PC-9 (cell line): ENCODE results near the gene SPRED2. TPM values are rescaled to one million over a fixed set of nuclear protein-coding genes. Genes with fewer than 3 reads are reported as not detected.
A peak's percentile ranks its signal among the peaks of the same experiment; 100 is the strongest.

Experiments
- BruUV-seq: library from RNA; stranded (reverse); fragments of 400-500 nt; replicated peaks from 2 replicates; lab custom pipeline; 2021; lab: Mats Ljungman, UMichigan
- CTCF ChIA-PET: fragments of 300-600 bp; sonication (Branson Sonifier 250); formaldehyde crosslinking; loops from one replicate; lab custom pipeline; 2022; ENCODE audit warnings: antibody characterized with exemption; lab: Charles Lee
- POLR2A ChIA-PET: fragments of 300-600 bp; sonication (Branson Sonifier 250); formaldehyde crosslinking; loops from one replicate; lab custom pipeline; 2022; ENCODE audit warnings: antibody characterized with exemption; ENCODE audit not compliant: unreplicated experiment; lab: Charles Lee
- DNase-seq, 2 experiments: peaks; one replicate each; pipeline versions ENCODE4 v3.0.0 to v3.0.0-alpha.2; 2015 to 2022; ENCODE audit warnings: mixed read lengths in 1 of 2
- H2AFZ ChIP-seq: fragments of 200-600 bp; sonication (generic); 2 replicates; pipeline ENCODE4 v1.8.1; 2017; ENCODE audit warnings: antibody characterized with exemption
- H3F3A ChIP-seq: fragments of 200-600 bp; sonication (generic); 2 replicates; pipeline ENCODE4 v1.8.1; 2017; ENCODE audit warnings: antibody characterized with exemption, mild to moderate bottlenecking, low read depth; ENCODE audit not compliant: insufficient read depth
- H3K27ac ChIP-seq: fragments of 200-600 bp; sonication (generic); 2 replicates; pipeline ENCODE4 v1.6.1; 2016; ENCODE audit warnings: mixed run types
- H3K27me3 ChIP-seq: fragments of 200-600 bp; sonication (generic); 2 replicates; pipeline ENCODE4 v1.6.1; 2016; ENCODE audit warnings: low read depth, mixed run types; ENCODE audit not compliant: insufficient read depth
- H3K36me3 ChIP-seq: fragments of 200-600 bp; sonication (generic); 2 replicates; pipeline ENCODE4 v1.6.1; 2016; ENCODE audit warnings: low read depth, mixed run types
- H3K4me1 ChIP-seq: fragments of 200-600 bp; sonication (generic); replicated peaks from 2 replicates; pipeline ENCODE4 v1.6.1; 2016; ENCODE audit warnings: mixed run types; ENCODE audit not compliant: insufficient read depth
- H3K4me2 ChIP-seq: fragments of 200-600 bp; sonication (generic); 2 replicates; pipeline ENCODE4 v1.6.1; 2017; ENCODE audit warnings: mixed run types
- H3K4me3 ChIP-seq: fragments of 200-600 bp; sonication (generic); 2 replicates; pipeline ENCODE4 v1.6.1; 2016; ENCODE audit warnings: mixed run types
- H3K79me2 ChIP-seq: fragments of 200-600 bp; sonication (generic); 2 replicates; pipeline ENCODE4 v1.6.1; 2017; ENCODE audit warnings: low read depth, mixed run types
- H3K9me2 ChIP-seq: fragments of 200-600 bp; sonication (generic); 2 replicates; pipeline ENCODE4 v1.8.1; 2017; ENCODE audit warnings: mild to moderate bottlenecking; ENCODE audit not compliant: insufficient read depth
- H3K9me3 ChIP-seq: fragments of 200-600 bp; sonication (generic); 2 replicates; pipeline ENCODE4 v1.8.1; 2016; ENCODE audit warnings: low read depth; ENCODE audit not compliant: insufficient read depth
- H4K20me1 ChIP-seq: fragments of 200-600 bp; sonication (generic); 2 replicates; pipeline ENCODE4 v1.8.1; 2017; ENCODE audit not compliant: insufficient read depth
- EZH2 ChIP-seq: fragments of 200-600 bp; sonication (generic); IDR thresholded peaks from 2 replicates; pipeline ENCODE4 v1.8.0; 2017; ENCODE audit warnings: antibody characterized with exemption, low read depth
- intact Hi-C: fragments of 100-400 bp; cut with micrococcal nuclease; formaldehyde crosslinking; loops from one replicate; pipeline ENCODE4 v1.10.0; 2022; ENCODE audit not compliant: unreplicated experiment
- total RNA-seq: library from RNA; stranded (reverse); gene quantifications from 2 replicates; pipeline ENCODE4 v1.2.3, GENCODE V29; 2021
- TF ChIP-seq, protein P1 (sequence below): fragments of 200-600 bp; sonication (generic); conservative IDR thresholded peaks from 2 replicates; pipeline ENCODE4 v1.6.1; 2017; ENCODE audit warnings: mixed run types, antibody characterized with exemption, mild to moderate bottlenecking, moderate library complexity

Gene SPRED2
- total RNA-seq, 1 experiment from 2014 or later: 33.6 TPM

DNA sequence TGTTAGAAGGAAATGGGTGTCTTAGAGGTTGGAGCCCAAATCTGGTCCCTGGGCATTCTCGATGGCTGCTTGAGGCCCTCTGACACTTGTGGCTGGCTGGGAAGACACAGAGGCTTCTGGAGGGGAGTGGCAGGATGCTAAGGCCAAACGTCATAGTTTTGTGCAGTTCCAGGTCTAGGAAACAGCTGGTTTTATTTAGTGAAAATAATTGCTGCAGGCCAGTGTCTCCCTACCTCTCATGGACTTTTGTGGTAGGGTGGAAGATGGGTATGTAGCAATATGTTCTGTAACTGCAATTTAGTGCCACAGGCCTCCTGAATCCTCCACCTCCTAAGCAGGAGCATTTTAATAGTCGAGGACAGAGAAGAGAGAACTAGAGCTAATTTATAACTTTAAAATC, 32.2 kb upstream of the SPRED2 start:
- DNase-seq: no peak
- H3K9me2 ChIP-seq: no peaks in the 10 kb centered on the region
- H3K79me2 ChIP-seq: no peaks in the 10 kb centered on the region
- CTCF ChIA-PET: no interaction called here
- POLR2A ChIA-PET: no interaction called here
- no peaks in the 10 kb centered on the region for H3K36me3 ChIP-seq
- intact Hi-C loops: no loop called here
- H3K4me2 ChIP-seq: no peak overlapping the region
- no peaks in the 10 kb centered on the region for H3F3A ChIP-seq
- H2AFZ ChIP-seq: no peak overlapping the region
- no peak overlapping the region for H3K4me3 ChIP-seq
- no TSS peak for BruUV-seq
- H3K27ac ChIP-seq: no peak overlapping the region
- TF ChIP-seq EZH2: no peak
- TF ChIP-seq, protein P1, sequence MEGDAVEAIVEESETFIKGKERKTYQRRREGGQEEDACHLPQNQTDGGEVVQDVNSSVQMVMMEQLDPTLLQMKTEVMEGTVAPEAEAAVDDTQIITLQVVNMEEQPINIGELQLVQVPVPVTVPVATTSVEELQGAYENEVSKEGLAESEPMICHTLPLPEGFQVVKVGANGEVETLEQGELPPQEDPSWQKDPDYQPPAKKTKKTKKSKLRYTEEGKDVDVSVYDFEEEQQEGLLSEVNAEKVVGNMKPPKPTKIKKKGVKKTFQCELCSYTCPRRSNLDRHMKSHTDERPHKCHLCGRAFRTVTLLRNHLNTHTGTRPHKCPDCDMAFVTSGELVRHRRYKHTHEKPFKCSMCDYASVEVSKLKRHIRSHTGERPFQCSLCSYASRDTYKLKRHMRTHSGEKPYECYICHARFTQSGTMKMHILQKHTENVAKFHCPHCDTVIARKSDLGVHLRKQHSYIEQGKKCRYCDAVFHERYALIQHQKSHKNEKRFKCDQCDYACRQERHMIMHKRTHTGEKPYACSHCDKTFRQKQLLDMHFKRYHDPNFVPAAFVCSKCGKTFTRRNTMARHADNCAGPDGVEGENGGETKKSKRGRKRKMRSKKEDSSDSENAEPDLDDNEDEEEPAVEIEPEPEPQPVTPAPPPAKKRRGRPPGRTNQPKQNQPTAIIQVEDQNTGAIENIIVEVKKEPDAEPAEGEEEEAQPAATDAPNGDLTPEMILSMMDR: no peak
- H3K9me3 ChIP-seq: 0 out of 2 replicates have a peak, but pooled peaks cover 10% of the 10 kb centered on the region
- H4K20me1 ChIP-seq: no peaks in the 10 kb centered on the region
- H3K4me1 ChIP-seq: no peaks in the 10 kb centered on the region
- no peaks in the 10 kb centered on the region for H3K27me3 ChIP-seq

DNA sequence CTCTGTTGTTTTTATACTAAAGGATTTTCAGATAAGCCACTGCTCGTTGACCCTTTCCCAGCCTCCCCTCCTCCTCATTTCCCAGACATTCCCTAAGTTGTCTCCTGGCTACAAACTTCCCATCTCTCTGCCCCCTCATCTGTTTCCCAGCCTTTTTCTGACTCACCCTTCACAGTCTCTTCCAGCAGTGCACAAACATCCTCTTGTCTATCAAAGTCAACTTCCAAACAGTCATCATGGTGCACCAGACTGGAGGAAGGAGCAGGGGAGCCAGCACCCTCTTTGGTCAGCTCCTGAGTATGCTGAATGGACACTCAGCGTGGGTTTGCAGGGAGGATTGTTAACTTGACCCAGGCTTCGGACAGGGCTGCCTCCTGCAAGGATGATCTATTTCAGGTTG, 26.6 kb upstream of the SPRED2 start:
- peaks cover 40% of the 10 kb centered on the region for H3K4me1 ChIP-seq
- CTCF ChIA-PET: no interaction called here
- H3K36me3 ChIP-seq: no peaks in the 10 kb centered on the region
- intact Hi-C loops: no loop called here
- no peak overlapping the region for H3K4me3 ChIP-seq
- no peak overlapping the region for H3K27ac ChIP-seq
- no peak overlapping the region for H2AFZ ChIP-seq
- no peak for DNase-seq
- POLR2A ChIA-PET: no interaction called here
- no peaks in the 10 kb centered on the region for H3K79me2 ChIP-seq
- BruUV-seq: no TSS peak
- H3K27me3 ChIP-seq: no peaks in the 10 kb centered on the region
- H3K4me2 ChIP-seq: no peak overlapping the region
- H3K9me2 ChIP-seq: no peaks in the 10 kb centered on the region
- H4K20me1 ChIP-seq: no peaks in the 10 kb centered on the region
- peaks cover 18% of the 10 kb centered on the region for H3F3A ChIP-seq
- H3K9me3 ChIP-seq: peaks cover 17% of the 10 kb centered on the region; the same call in 1 of the 2 replicates
- TF ChIP-seq, protein P1: no peak
- no peak for TF ChIP-seq EZH2

DNA sequence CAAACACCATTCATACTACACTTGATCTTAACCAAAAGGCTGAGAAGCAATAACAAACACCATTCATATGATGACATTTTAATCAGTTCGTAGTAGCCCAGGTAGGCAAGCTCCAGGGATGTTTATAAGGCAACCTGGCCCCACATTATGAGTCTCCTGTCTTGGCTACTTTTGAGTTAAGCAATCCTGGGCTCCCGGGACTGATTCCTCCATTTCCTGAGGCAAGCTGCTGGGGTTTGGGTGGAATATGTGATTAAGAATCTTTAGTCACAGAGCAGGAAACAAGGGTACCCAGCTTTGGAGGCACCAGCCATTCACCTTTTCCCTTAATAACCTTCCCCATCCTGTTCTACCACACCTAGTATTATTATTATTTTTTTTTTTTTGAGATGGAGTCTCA, 24.5 kb upstream of the SPRED2 start:
- peak overlapping the region; percentile 54 for H3K27ac ChIP-seq
- no TSS peak for BruUV-seq
- H3K9me3 ChIP-seq: peaks cover 14% of the 10 kb centered on the region; the same call in 1 of the 2 replicates
- H3F3A ChIP-seq: peaks cover 36% of the 10 kb centered on the region
- CTCF ChIA-PET: no interaction called here
- no peaks in the 10 kb centered on the region for H3K36me3 ChIP-seq
- peak overlapping the region; percentile 20; the same call in 1 of the 2 replicates for H3K4me2 ChIP-seq
- no peaks in the 10 kb centered on the region for H3K9me2 ChIP-seq
- no peak overlapping the region for H3K4me3 ChIP-seq
- H3K27me3 ChIP-seq: no peaks in the 10 kb centered on the region
- H2AFZ ChIP-seq: no peak overlapping the region
- intact Hi-C loops: no loop called here
- TF ChIP-seq, protein P1: no peak
- TF ChIP-seq EZH2: no peak
- no peaks in the 10 kb centered on the region for H3K79me2 ChIP-seq
- POLR2A ChIA-PET: no interaction called here
- no peak for DNase-seq
- H3K4me1 ChIP-seq: peaks cover 61% of the 10 kb centered on the region
- H4K20me1 ChIP-seq: no peaks in the 10 kb centered on the region
